ENCODE results near the gene ZDHHC21.
"Not testable (repeated sequence)": the region's sequence is repeated elsewhere in the genome, so short reads cannot be mapped to it uniquely, and the experiment has no call there.

DNA sequence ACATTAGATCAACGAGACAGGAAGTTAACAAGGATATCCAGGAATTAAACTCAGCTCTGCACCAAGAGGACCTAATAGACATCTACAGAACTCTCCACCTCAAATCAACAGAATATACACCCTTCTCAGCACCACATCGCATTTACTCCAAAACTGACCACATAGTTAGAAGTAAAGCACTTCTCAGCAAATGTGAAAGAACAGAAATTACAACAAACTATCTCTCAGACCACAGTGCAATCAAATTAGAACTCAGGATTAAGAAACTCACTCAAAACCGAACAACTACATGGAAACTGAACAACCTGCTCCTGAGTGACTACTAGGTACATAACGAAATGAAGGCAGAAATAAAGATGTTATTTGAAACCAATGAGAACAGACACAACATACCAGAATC, 10.6 kb downstream of the ZDHHC21 start:
- not testable (repeated sequence) for TF ChIP-seq ZNF70 (CRISPR knock-in tag; IDR thresholded peaks at IDR 0.05); ZNF565 (CRISPR knock-in tag; conservative IDR thresholded peaks at IDR 0.05; ENCODE audit: low read depth); ZFP3 (CRISPR knock-in tag; IDR thresholded peaks at IDR 0.05); TCF4 (CRISPR knock-in tag; IDR thresholded peaks at IDR 0.05; ENCODE audit: borderline replicate concordance); ESRRG (CRISPR knock-in tag; IDR thresholded peaks at IDR 0.05)
